Osteocyte (in vitro differentiated cells): ENCODE measurements around the gene PTPRS. TPM values are rescaled to one million over a fixed set of nuclear protein-coding genes. Genes with fewer than 3 reads are reported as not detected.

Experiments used
- DNase-seq: peaks from one replicate; pipeline ENCODE4 v3.0.0; 2021; ENCODE audit warnings: mixed read lengths; ENCODE audit not compliant: unreplicated experiment; ENCODE audit errors: extremely low spot score
- H3K27ac Mint-ChIP-seq: one replicate; pipeline ENCODE4 v1.8.0; 2021; ENCODE audit warnings: mild to moderate bottlenecking, mixed read lengths; ENCODE audit not compliant: unreplicated experiment
- H3K27me3 Mint-ChIP-seq: one replicate; pipeline ENCODE4 v1.8.0; 2021; ENCODE audit warnings: mixed read lengths; ENCODE audit not compliant: unreplicated experiment
- H3K36me3 Mint-ChIP-seq: one replicate; pipeline ENCODE4 v1.8.0; 2021; ENCODE audit warnings: mixed read lengths; ENCODE audit not compliant: unreplicated experiment
- H3K4me1 Mint-ChIP-seq: one replicate; pipeline ENCODE4 v1.8.0; 2021; ENCODE audit warnings: mixed read lengths; ENCODE audit not compliant: unreplicated experiment
- H3K4me3 Mint-ChIP-seq: one replicate; pipeline ENCODE4 v1.8.0; 2021; ENCODE audit warnings: mild to moderate bottlenecking, moderate library complexity, mixed read lengths; ENCODE audit not compliant: unreplicated experiment
- H3K9me3 Mint-ChIP-seq: one replicate; pipeline ENCODE4 v1.8.0; 2021; ENCODE audit warnings: mixed read lengths; ENCODE audit not compliant: unreplicated experiment
- CTCF ChIP-seq: fragments of 200-600 bp; sonication (generic); IDR thresholded peaks from 2 replicates; pipeline ENCODE4 v1.5.0; 2021; ENCODE audit warnings: antibody characterized with exemption, mild to moderate bottlenecking, moderate library complexity
- total RNA-seq: library from RNA; stranded (reverse); gene quantifications from 2 replicates; pipeline ENCODE4 v1.2.1, GENCODE V29; 2021

Gene PTPRS
- total RNA-seq, 1 donor from 2014 or later: 185 TPM

- H3K36me3 Mint-ChIP-seq: peaks cover 2% of the 10 kb centered on the region
- H3K27me3 Mint-ChIP-seq: no peaks in the 10 kb centered on the region
- DNase-seq: no peak
- no peak overlapping the region for H3K4me3 Mint-ChIP-seq
- H3K4me1 Mint-ChIP-seq: no peaks in the 10 kb centered on the region
- H3K27ac Mint-ChIP-seq: no peak overlapping the region
- no peak for TF ChIP-seq CTCF
- peaks cover 9% of the 10 kb centered on the region for H3K9me3 Mint-ChIP-seq
These were observed 39.8 kb upstream of the PTPRS start for GRCh38 chr19:5380215-5380919.

- H3K27ac Mint-ChIP-seq: no peak overlapping the region
These were observed 36.3 kb upstream of the PTPRS start for GRCh38 chr19:5376928-5377327.

GRCh38 chr19:5372572-5373200 is 32.1 kb upstream of the PTPRS start:
- H3K27me3 Mint-ChIP-seq: peaks cover 8% of the 10 kb centered on the region
- no peaks in the 10 kb centered on the region for H3K4me1 Mint-ChIP-seq
- no peak for DNase-seq
- no peaks in the 10 kb centered on the region for H3K36me3 Mint-ChIP-seq
- H3K27ac Mint-ChIP-seq: no peak overlapping the region
- H3K9me3 Mint-ChIP-seq: no peaks in the 10 kb centered on the region
- no peak overlapping the region for H3K4me3 Mint-ChIP-seq
- TF ChIP-seq CTCF: no peak

More at GRCh38 chr19:5376928-5377327, 36.3 kb upstream of the PTPRS start:
- peaks cover 2% of the 10 kb centered on the region for H3K36me3 Mint-ChIP-seq
- no peak for DNase-seq
- peaks cover 4% of the 10 kb centered on the region for H3K9me3 Mint-ChIP-seq
- TF ChIP-seq CTCF: no peak
- H3K4me1 Mint-ChIP-seq: no peaks in the 10 kb centered on the region
- peaks cover 8% of the 10 kb centered on the region for H3K27me3 Mint-ChIP-seq
- no peak overlapping the region for H3K4me3 Mint-ChIP-seq

GRCh38 chr19:5369962-5370367 is 29.4 kb upstream of the PTPRS start:
- DNase-seq: peak; percentile 89
- TF ChIP-seq CTCF: peak; percentile 61
- no peaks in the 10 kb centered on the region for H3K9me3 Mint-ChIP-seq
- H3K27ac Mint-ChIP-seq: no peak overlapping the region
- H3K27me3 Mint-ChIP-seq: peaks cover 9% of the 10 kb centered on the region
- no peak overlapping the region for H3K4me3 Mint-ChIP-seq
- no peaks in the 10 kb centered on the region for H3K36me3 Mint-ChIP-seq
- H3K4me1 Mint-ChIP-seq: no peaks in the 10 kb centered on the region

GRCh38 chr19:5369304-5369703 is 28.7 kb upstream of the PTPRS start:
- no peak for TF ChIP-seq CTCF
- Mint-ChIP-seq H3K4me1 (no peaks in the 10 kb centered on the region), H3K9me3 (no peaks in the 10 kb centered on the region), H3K27me3 (peaks cover 5% of the 10 kb centered on the region), H3K36me3 (no peaks in the 10 kb centered on the region), H3K4me3 (no peak overlapping the region), H3K27ac (no peak overlapping the region)
- no peak for DNase-seq
